A549 treated with Hydrocortisone at 1 μM for 4 hours (cell line): ENCODE results near the gene NAXE. TPM values are rescaled to one million over a fixed set of nuclear protein-coding genes. Genes with fewer than 3 reads are reported as not detected.

Experiments
- total RNA-seq: library from RNA; stranded (reverse); fragments of 200-300 nt; extraction: Qiagen RNA extraction; gene quantifications from 5 replicates; pipeline ENCODE4 v1.2.3, GENCODE V29; 2022

Gene NAXE
- total RNA-seq: 138 to 170 TPM (median 165 TPM) in 5 replicates

DNA sequence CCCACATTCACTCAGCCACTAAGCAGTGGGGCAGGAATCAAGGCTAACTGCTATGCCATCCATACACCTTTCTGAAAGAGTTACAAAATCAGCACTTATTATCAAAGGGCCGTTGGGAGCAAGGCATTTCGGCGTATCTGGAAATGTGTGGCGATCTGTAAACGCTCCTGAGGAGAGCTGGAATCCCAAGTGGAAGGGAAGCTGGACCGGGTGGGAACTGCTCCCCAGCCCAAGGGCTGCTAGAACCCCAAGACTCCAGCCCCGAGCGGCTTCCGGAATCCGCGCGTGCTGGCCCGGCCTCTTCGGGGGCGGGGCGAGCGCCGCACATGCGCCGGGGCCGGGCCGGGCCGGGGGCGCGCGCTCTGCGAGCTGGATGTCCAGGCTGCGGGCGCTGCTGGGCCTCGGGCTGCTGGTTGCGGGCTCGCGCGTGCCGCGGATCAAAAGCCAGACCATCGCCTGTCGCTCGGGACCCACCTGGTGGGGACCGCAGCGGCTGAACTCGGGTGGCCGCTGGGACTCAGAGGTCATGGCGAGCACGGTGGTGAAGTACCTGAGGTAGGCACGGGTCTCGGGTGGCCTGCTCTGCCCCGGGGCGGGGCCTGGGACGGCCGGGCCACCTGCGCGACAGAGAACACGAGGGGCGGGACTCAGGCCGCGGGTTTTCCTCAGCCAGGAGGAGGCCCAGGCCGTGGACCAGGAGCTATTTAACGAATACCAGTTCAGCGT, at the start of gene NAXE:
Gene NAXE, plus strand, starts transcription at position 345 of the 726 bp plus-strand sequence. Its CDS starts 29 bp downstream, at position 374.

DNA sequence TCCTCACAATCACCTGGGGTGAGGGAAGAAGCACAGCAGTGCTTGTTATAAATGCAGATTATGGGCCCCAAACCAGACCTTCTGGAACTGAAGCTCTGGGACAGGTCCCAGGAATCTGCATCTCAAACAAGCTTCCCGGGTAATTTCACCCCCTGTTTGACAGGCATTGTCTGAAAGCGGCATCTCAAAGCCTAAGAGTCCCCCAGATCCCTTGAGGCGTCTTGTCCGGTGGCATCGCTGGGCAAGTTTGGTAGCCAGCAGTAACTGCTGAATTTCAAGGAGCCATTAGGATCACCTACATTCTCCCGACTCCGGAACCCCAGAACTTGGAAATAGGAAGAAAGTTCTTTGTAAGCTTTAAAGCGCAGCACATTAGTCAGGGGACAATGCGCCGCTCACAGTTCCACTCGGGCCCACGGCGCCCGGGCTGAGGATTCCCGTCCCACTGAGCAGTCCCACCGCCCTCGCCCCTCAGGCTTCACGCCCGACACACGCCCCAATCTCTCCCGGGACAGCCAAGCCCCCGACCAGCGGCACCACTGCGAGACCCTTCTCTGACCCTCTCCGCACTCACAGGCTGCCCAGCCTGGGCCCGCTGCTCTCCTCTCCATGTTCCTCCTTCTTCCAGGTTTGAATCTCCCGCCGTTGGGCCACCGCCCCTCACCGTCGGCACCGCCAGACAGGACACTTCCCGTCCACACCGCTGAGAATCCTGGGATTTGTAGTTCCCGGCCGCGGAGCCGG, 19.5 kb upstream of the NAXE start, which contains the start of gene IQGAP3:
Gene IQGAP3, minus strand, starts transcription at position 647 of the 744 bp plus-strand sequence. Its CDS starts 36 bp downstream, at position 611.

DNA sequence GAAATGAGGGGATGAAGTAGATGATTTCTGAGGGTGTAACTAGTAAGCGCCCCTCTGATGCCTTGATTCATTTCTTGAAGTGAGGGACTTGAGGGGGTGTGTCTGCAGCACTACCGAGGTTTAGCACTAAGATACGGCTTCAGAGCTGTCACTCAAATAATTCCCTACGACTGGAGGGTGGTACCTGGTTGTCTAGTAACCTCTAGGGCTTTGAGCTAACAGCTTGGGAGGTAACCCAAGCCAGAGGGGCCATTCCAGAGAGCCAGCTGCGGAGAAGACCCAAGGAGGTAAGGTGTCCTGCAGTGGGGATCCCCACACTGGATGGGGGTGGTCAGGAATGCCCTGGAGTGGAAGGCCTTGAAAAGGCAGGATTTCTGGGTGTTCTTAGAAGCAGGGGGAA, 12.1 kb upstream of the NAXE start, which contains the start of gene TTC24:
Gene TTC24, plus strand, starts transcription at position 252 of the 400 bp plus-strand sequence. CDS start 1,642 bp downstream, outside the sequence.

DNA sequence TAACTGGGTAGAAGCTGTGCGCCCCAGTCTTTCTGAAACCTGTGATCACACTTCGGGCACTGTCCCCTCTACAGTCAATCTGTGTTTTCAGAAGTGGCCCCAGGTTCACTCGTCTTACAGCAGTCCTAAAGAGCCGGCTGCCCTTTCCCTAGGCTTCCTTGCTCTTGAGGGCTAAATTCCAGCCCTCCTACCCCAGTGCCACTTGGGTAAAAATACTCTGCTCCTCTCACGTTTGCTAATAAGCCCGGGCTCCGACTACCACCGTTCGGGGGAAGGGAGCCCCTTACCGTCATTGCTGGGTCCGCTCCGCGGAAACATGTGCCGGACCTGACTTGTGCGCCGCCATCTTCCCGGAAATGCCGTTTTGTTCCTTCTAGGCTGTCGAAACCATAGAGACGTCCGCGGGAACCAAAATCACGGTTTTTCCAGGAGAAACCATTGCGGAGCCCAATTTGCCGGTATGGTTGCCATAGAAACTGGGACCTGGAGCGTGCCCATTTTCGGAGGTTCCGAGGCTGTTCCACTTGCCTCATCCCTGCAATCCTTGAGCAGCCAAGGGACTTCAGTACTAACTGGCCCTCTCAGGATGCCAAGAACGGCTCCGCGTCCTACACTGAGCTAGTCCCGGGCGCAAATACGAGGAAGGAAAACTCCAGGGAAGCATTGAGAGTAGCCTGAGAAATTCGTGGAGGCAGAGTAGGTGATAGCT, 9.7 kb downstream of the NAXE start, which contains the start of gene GPATCH4:
Gene GPATCH4, minus strand, starts transcription at position 358 of the 709 bp plus-strand sequence.

DNA sequence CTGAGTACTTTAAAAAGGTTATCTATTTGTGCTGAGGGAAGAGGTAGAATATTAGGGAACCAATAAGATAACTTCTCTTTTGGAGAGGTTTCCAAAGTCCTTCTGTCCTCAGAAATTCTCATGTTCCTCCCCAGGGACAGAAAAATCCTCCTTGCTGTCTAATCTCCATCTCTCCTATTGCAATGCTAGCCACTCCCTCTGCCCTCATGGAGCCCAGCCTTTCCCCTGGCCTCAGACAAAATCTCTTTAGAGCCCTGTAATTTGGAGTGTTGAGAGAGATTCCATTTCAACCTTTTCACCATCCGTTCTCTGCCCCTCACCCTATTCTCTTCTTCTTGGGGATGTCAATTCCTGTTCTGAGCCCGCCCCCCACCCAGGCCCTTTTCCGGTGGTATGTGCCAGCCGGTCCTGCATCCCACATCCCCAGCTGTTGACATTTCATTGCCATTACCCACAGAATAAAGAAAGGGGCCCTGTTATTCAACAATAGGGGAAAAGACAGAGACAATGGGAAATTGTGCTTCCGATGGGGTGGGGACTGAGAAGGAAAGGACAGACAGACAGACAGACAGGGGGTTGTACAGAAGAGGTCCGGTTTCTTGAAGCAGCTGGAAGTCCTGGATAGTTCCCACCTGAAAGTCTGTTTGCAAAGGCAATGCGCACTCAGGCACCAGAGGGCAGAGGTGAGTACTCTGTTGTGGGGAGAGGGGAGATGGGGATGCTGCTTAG, 27.4 kb downstream of the NAXE start, which contains the start of gene HAPLN2:
Gene HAPLN2, plus strand, starts transcription at position 563 of the 729 bp plus-strand sequence. CDS start 4,076 bp downstream, outside the sequence.

DNA sequence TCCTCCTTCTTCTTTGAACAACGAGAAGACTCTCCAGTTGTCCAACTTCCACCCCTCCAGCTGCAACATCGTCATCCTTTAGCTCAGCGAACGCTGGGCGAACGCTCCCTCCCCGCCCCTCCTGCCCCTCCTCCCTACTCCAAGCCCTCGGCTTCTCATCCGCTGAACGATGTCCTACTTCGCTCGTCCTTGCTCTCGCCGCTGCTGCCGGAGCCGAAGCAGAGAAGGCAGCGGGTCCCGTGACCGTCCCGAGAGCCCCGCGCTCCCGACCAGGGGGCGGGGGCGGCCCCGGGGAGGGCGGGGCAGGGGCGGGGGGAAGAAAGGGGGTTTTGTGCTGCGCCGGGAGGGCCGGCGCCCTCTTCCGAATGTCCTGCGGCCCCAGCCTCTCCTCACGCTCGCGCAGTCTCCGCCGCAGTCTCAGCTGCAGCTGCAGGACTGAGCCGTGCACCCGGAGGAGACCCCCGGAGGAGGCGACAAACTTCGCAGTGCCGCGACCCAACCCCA, 50.2 kb downstream of the NAXE start, which contains the start of gene BCAN:
Gene BCAN, plus strand, starts transcription at position 357 of the 504 bp plus-strand sequence. CDS start 3,938 bp downstream, outside the sequence.

Other genes starting within 250 kb of the NAXE start
- gene RHBG, start 222.6 kb upstream of the NAXE start, total RNA-seq: 0.09 TPM in 1 of 5 replicates, not detected in the others
- gene MEF2D, start 91.0 kb upstream of the NAXE start, total RNA-seq: 23.9 to 32.3 TPM (median 27.1 TPM) in 5 replicates
- gene IQGAP3, start 19.2 kb upstream of the NAXE start, total RNA-seq: 13.4 to 17.9 TPM (median 16.5 TPM) in 5 replicates
- gene TTC24, start 12.1 kb upstream of the NAXE start, total RNA-seq: not detected in 5 replicates
- gene GPATCH4, start 9.7 kb downstream of the NAXE start, total RNA-seq: 60.8 to 107 TPM (median 64.5 TPM) in 5 replicates
- 0.14 to 0.47 TPM (median 0.20 TPM) in 5 replicates for gene HAPLN2, start 27.6 kb downstream of the NAXE start, total RNA-seq
- gene BCAN, start 50.3 kb downstream of the NAXE start, total RNA-seq: 0.12 to 0.13 TPM in 2 of 5 replicates, not detected in the others
- 1.0 to 1.5 TPM (median 1.2 TPM) in 5 replicates for gene NES, start 85.6 kb downstream of the NAXE start, total RNA-seq
- 7.2 to 12.0 TPM (median 7.8 TPM) in 5 replicates for gene CRABP2, start 113.8 kb downstream of the NAXE start, total RNA-seq
- 22.7 to 26.6 TPM (median 25.3 TPM) in 5 replicates for gene METTL25B, start 136.7 kb downstream of the NAXE start, total RNA-seq
- 37.3 to 57.8 TPM (median 43.3 TPM) in 5 replicates for gene ISG20L2, start 137.0 kb downstream of the NAXE start, total RNA-seq
- 166 to 208 TPM (median 194 TPM) in 5 replicates for gene MRPL24, start 149.3 kb downstream of the NAXE start, total RNA-seq
- 410 to 475 TPM (median 429 TPM) in 5 replicates for gene HDGF, start 159.9 kb downstream of the NAXE start, total RNA-seq
- gene PRCC, start 175.8 kb downstream of the NAXE start, total RNA-seq: 69.9 to 79.4 TPM (median 75.6 TPM) in 5 replicates
- gene SH2D2A, start 225.1 kb downstream of the NAXE start, total RNA-seq: 3.0 to 3.8 TPM (median 3.7 TPM) in 5 replicates